Psoas muscle (tissue), 8 donors: Measurements from ENCODE around the gene MAT2A. TPM values are rescaled to one million over a fixed set of nuclear protein-coding genes. Genes with fewer than 3 reads are reported as not detected.

Experiments
- ATAC-seq, 4 donors: fragments of 200-7000 bp; cut with Tn5 transposase; one replicate each; pipeline ENCODE4 v1.9.1; 2020; ENCODE audit warnings: moderate library complexity in 3 of 4, mild to moderate bottlenecking in 2 of 4
- DNase-seq, 2 donors: peaks; one replicate each; pipeline ENCODE4 v3.0.0-alpha.2; 2020
- H3K27ac ChIP-seq: fragments of 200-600 bp; one replicate; pipeline ENCODE4 v1.8.0; 2022
- H3K27me3 ChIP-seq, 3 donors: fragments of 200-600 bp in 1 of 3; one replicate each; pipeline versions ENCODE4 v1.6.1 to v1.8.0; 2013 to 2022; ENCODE audit warnings: low read length in 2 of 3, mild to moderate bottlenecking in 2 of 3, moderate library complexity in 1 of 3; ENCODE audit not compliant: insufficient read depth in 3 of 3
- H3K36me3 ChIP-seq, 2 donors: fragments of 200-600 bp in 1 of 2; one replicate each; pipeline versions ENCODE4 v1.6.1 to v1.8.0; 2013 to 2022; ENCODE audit warnings: low read depth in 1 of 2, mild to moderate bottlenecking in 1 of 2, moderate library complexity in 1 of 2; ENCODE audit not compliant: insufficient read depth in 1 of 2
- H3K4me1 ChIP-seq: fragments of 200-600 bp; one replicate; pipeline ENCODE4 v1.8.0; 2022
- H3K4me3 ChIP-seq: fragments of 200-600 bp; one replicate; pipeline ENCODE4 v1.8.0; 2022; ENCODE audit warnings: mild to moderate bottlenecking
- H3K9me3 ChIP-seq: fragments of 200-600 bp; one replicate; pipeline ENCODE4 v1.8.0; 2022
- WGBS, 3 donors: extraction: QIAGEN DNeasy Blood & Tissue Kit; methylation state at CpG; one replicate each; pipeline versions ENCODE4 v1.1.6 to v1.1.7; 2013; 5-methylcytosine and 5-hydroxymethylcytosine counted together
- intact Hi-C, 2 donors: fragments of 100-400 bp; cut with DNase I; formaldehyde crosslinking; loops; one replicate each; pipeline versions ENCODE4 v1.11.0 to v1.14.2; 2022
- polyA plus RNA-seq, 3 donors: library from polyadenylated mRNA; stranded (reverse); fragments of 200-250 nt; gene quantifications; one replicate each; pipeline ENCODE4 v1.2.3, GENCODE V29; 2013
- total RNA-seq, 4 donors: library from RNA; stranded (reverse); fragmentation: NEBNext Ultra II Directional in 2 of 4; extraction: Animal tissue kit (Norgen Biotek cat#: 25700) in 2 of 4; gene quantifications; one replicate each; pipeline versions ENCODE4 v1.2.1 to v1.2.4, GENCODE V29; 2021 to 2023
- TF ChIP-seq, protein P1 (sequence below): fragments of 200-600 bp; IDR thresholded peaks from one replicate; pipeline ENCODE4 v1.8.0; 2022; ENCODE audit warnings: antibody characterized with exemption
- donor health status: healthy with polysubstance abuse.
- donor health status: DM: no; HTN: no; CAD: no; lungs with moderate emphysema.
- donor health status: Bipolar disorder and iron deficiency.
- donor health status: healthy.
- donor health status: DM: yes; HTN: yes; CAD: no.
- donor health status: DM: no; HTN: no; CAD: no.
- donor health status: DM: no; HTN: no; CAD: no.
- donor health status: DM: yes; HTN: yes; CAD: no.

MAT2A gene
- total and polyA plus RNA-seq, 7 donors, result 55.9 to 356 (median 178) TPM

DNA sequence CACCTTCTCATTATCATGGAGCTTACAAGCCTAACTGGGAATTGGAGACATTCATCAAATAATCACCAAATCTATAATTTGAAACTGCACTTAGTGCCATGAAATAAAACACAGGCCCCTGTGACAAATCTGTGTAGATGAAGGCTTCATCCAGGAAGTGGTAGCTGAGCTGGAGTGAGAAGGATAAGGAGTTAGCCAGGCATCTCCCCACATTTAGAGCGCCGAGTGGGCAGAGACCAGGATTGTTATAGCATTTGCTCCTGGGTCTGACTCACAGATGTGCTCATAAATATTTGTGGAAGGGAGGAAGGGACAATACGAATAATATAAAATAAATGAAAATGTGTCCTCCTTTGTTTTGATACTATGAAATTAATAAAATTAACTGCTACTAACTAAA is 2.5 kb upstream of the MAT2A start:
- DNase-seq (no peak), ATAC-seq (no peak)
- Histone ChIP-seq H3K4me3 (no peak overlapping the region), H3K36me3 (peaks cover 10 to 13% of the 10 kb centered on the region in 2 donors), H3K27ac (peak overlapping the region; percentile 99), H3K4me1 (peaks cover 22% of the 10 kb centered on the region), H3K27me3 (no peaks in the 10 kb centered on the region), H3K9me3 (no peaks in the 10 kb centered on the region)
- 81 to 90% (median 82%) methylated on average over 3 of the region's 3 CpGs for WGBS, 3 donors
- intact Hi-C loops, result no loop called here
- TF ChIP-seq, protein P1, sequence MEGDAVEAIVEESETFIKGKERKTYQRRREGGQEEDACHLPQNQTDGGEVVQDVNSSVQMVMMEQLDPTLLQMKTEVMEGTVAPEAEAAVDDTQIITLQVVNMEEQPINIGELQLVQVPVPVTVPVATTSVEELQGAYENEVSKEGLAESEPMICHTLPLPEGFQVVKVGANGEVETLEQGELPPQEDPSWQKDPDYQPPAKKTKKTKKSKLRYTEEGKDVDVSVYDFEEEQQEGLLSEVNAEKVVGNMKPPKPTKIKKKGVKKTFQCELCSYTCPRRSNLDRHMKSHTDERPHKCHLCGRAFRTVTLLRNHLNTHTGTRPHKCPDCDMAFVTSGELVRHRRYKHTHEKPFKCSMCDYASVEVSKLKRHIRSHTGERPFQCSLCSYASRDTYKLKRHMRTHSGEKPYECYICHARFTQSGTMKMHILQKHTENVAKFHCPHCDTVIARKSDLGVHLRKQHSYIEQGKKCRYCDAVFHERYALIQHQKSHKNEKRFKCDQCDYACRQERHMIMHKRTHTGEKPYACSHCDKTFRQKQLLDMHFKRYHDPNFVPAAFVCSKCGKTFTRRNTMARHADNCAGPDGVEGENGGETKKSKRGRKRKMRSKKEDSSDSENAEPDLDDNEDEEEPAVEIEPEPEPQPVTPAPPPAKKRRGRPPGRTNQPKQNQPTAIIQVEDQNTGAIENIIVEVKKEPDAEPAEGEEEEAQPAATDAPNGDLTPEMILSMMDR, result no peak

DNA sequence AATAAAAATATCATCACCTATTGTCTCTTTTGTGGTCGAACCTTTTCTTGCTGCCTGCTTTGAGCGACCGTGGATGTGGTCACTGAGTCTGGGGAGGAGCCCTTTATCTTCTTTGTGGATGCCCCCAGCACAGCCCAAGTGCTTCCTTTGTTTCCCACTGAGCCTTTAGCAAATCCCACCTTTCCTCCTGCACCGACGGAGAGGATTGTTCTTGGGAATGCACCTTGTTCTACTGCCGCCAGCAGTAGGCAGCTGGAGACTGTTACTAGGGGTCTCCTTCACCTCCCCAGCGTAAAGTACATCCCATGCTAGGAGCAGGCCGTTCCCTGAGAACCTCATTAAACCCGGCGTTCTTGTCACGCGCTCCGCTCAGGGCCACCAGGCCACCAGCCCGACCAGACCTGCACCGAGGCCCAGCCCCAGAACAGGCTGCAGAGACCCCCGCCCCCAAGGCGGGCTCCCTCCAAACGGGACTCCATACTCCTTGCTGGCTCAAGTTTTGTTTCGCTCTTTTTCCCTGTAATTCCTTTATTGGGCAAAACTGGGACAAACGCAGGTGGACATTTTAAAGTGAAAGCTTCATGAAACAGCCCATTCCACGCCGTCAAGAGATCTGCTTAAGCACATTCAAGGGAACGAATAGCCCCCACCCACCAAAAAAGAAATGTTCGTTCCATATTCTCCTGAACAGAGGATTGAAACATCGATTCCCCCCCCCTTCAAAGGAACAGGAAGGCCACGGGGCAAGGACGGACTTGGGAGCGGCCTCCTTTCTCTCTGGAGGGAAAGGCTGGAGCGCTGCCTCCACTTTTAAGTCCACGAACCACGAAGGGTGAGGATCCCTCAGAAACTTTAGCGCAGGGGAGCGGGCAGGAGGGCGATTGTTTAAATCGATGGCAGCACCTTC is 1.1 kb upstream of the MAT2A start:
- 1 to 4% (median 1%) methylated on average over 35 of the region's 35 CpGs for WGBS, 3 donors
- Histone ChIP-seq H3K27ac (peak overlapping the region; percentile 99), H3K4me1 (peaks cover 35% of the 10 kb centered on the region), H3K4me3 (peak overlapping the region; percentile 89), H3K27me3 (no peaks in the 10 kb centered on the region), H3K36me3 (peaks cover 15 to 26% of the 10 kb centered on the region in 2 donors), H3K9me3 (no peaks in the 10 kb centered on the region)
- peak; percentile 20 to 44 (median 21) for ATAC-seq
- peak; percentile 52 to 79 for DNase-seq
- TF ChIP-seq, protein P1, result no peak
- intact Hi-C loops, result loop anchor here (2.0 kb wide), 1 partner anchor 33 kb away; no protein-coding TSS in a partner anchor

DNA sequence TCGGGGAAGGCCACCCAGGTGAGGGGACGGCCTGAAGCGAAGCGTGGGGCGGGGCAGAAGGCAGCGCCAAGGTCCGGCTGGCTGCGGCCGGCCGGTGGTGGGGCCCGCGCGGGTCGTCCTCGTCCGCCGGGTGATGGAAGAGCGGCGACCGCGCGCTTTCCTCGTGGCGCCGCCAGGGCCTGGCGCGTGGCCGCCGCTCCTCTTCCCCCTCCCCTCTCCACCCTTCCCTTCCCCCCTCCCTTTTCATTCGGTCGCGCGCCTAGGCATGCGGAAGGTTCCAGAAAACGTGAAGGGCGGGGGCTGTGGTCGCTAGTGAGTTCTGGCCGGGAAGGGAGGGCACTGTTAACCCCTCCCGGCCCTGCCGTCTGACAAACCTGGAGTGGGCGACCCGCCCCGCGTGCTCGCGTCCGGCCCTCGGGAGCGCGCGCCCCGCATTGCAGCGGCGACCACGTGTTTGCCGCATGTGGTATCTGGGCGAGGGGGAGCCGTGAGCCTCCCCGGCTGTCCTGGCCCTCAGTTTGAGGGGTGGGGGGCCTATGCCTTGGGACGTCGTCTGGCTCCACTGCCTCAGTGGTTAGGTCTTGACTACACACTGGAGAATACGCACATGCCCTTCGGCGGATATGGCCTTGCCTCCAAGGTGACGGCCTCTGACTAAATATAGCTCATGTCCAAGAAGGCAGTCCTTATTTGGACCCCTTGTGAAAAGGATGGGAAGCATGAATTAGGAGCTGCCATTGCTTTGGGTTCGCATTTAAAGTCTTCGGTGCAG is 579 bp downstream of the MAT2A start:
- 0% methylated on average over 27 to 67 of the region's 67 CpGs for WGBS, 3 donors
- H3K4me1 ChIP-seq, result peaks cover 50% of the 10 kb centered on the region
- intact Hi-C loops, result loop anchor here (1.0 to 2.0 kb wide), 2 partner anchors 35 to 46 kb away; no protein-coding TSS in a partner anchor

DNA sequence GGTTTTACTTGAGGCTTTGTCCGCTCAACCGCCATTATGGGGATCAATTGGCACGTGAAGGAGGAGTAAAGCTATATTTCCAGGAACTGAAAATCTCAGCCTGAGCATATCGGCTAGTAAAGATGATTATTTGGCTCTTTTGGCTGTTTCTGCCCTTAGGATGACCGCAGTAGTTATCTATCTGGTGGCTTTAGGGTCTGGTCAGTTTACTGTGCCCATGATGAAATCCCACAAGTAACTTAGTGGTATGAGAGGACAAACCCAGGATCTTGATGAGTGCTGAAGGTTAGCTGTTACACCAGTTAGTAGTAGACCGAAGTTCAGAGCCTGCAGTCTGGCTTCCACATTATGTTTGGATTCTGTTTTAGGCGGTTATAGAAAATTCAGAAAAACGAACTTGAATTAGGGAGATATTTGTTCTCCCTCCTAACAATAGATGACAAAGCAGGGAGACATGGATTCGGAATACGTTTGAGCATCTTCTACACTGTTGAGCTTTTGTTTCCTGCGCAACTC is 1.2 kb downstream of the MAT2A start:
- TF ChIP-seq, protein P1, result no peak
- H3K4me3 ChIP-seq, result peak overlapping the region; percentile 89
- H3K9me3 ChIP-seq, result no peaks in the 10 kb centered on the region
- peak overlapping the region; percentile 99 for H3K27ac ChIP-seq
- H3K36me3 ChIP-seq, result peaks cover 15 to 50% of the 10 kb centered on the region in 2 donors
- H3K27me3 ChIP-seq, result no peaks in the 10 kb centered on the region
- ATAC-seq (no peak), DNase-seq (no peak)
- 5 to 7% (median 6%) methylated on average over 11 of the region's 11 CpGs for WGBS, 3 donors
- H3K4me1 ChIP-seq, result peaks cover 55% of the 10 kb centered on the region
- intact Hi-C loops, result no loop called here

More for the DNA sequence above, 579 bp downstream of the MAT2A start:
- Histone ChIP-seq H3K4me3 (peak overlapping the region; percentile 89), H3K36me3 (peaks cover 15 to 43% of the 10 kb centered on the region in 2 donors), H3K27me3 (no peaks in the 10 kb centered on the region), H3K27ac (peak overlapping the region; percentile 99), H3K9me3 (no peaks in the 10 kb centered on the region)
- DNase-seq (peak; percentile 79 to 89), ATAC-seq (peak; percentile 43 to 66 (median 57))
- TF ChIP-seq, protein P1, result no peak
